ENCODE measurements around the gene IL21R.

GRCh38 chr16:27481282-27481934 is 79.4 kb downstream of the IL21R start:
- TF ChIP-seq CTCF (IDR thresholded peaks at IDR 0.05) (no peak), POLR2A (IDR thresholded peaks at IDR 0.05) (no peak)

Data from suprapubic skin (tissue), 3 donors.